Common myeloid progenitor, CD34-positive (primary cell): ENCODE measurements around the gene TRIM36.

ENCODE experiments used
- CTCF ChIA-PET: fragments of 350-600 bp; sonication (Branson Sonifier 250); formaldehyde crosslinking; loops from one replicate; lab custom pipeline; 2021; ENCODE audit warnings: antibody characterized with exemption; lab: Charles Lee
- POLR2A ChIA-PET: fragments of 350-600 bp; sonication (Branson Sonifier 250); formaldehyde crosslinking; loops from one replicate; lab custom pipeline; 2021; ENCODE audit warnings: antibody characterized with exemption; lab: Charles Lee
- DNase-seq, 3 donors: peaks; one replicate each; pipeline versions ENCODE4 v3.0.0 to v3.0.0-alpha.2; 2013
- H3K27ac ChIP-seq, 2 experiments: 1 replicate in 1 of 2; 2 replicates in 1 of 2; pipeline ENCODE4 v1.7.0; 2013; ENCODE audit warnings: inconsistent platforms in 2 of 2, low read length in 2 of 2, mild to moderate bottlenecking in 2 of 2, low read depth in 1 of 2, moderate library complexity in 1 of 2; ENCODE audit not compliant: severe bottlenecking in 2 of 2, insufficient read depth in 1 of 2, poor library complexity in 1 of 2
- H3K27me3 ChIP-seq, 5 experiments: replicated peaks in 2 of 5; 1 replicate in 3 of 5; 2 replicates in 2 of 5; pipeline versions ENCODE4 v1.6.1 to v1.7.0; 2013; ENCODE audit warnings: low read length in 4 of 5, mild to moderate bottlenecking in 2 of 5, moderate library complexity in 2 of 5, inconsistent platforms in 1 of 5; ENCODE audit not compliant: insufficient read depth in 5 of 5, control insufficient read depth in 4 of 5
- H3K36me3 ChIP-seq, 4 experiments: 1 replicate in 2 of 4; 2 replicates in 2 of 4; pipeline versions ENCODE4 v1.6.1 to v1.7.0; 2013; ENCODE audit warnings: low read length in 3 of 4, control low read depth in 1 of 4, mild to moderate bottlenecking in 1 of 4; ENCODE audit not compliant: control insufficient read depth in 4 of 4, insufficient read depth in 4 of 4
- H3K4me1 ChIP-seq, 4 experiments: 1 replicate in 3 of 4; 2 replicates in 1 of 4; pipeline versions ENCODE4 v1.6.1 to v1.7.1; 2013; ENCODE audit warnings: low read length in 3 of 4, mild to moderate bottlenecking in 3 of 4, control low read depth in 1 of 4, inconsistent platforms in 1 of 4, moderate library complexity in 1 of 4; ENCODE audit not compliant: control insufficient read depth in 4 of 4, insufficient read depth in 4 of 4; ENCODE audit errors: control extremely low read depth in 1 of 4
- H3K4me3 ChIP-seq, 7 experiments: 1 replicate in 4 of 7; 2 replicates in 3 of 7; pipeline versions ENCODE4 v1.5.1 to v1.7.0; 2013; ENCODE audit warnings: mild to moderate bottlenecking in 7 of 7, low read length in 6 of 7, moderate library complexity in 6 of 7, inconsistent platforms in 2 of 7, low read depth in 2 of 7, control low read depth in 1 of 7; ENCODE audit not compliant: insufficient read depth in 4 of 7, control insufficient read depth in 1 of 7; ENCODE audit errors: extremely low read depth in 1 of 7
- H3K9me3 ChIP-seq, 5 experiments: 1 replicate in 4 of 5; 2 replicates in 1 of 5; pipeline versions ENCODE4 v1.6.1 to v1.7.1; 2013; ENCODE audit warnings: low read length in 4 of 5, mild to moderate bottlenecking in 2 of 5, inconsistent platforms in 1 of 5, low read depth in 1 of 5, moderate library complexity in 1 of 5; ENCODE audit not compliant: control insufficient read depth in 4 of 5, insufficient read depth in 2 of 5; ENCODE audit errors: control extremely low read depth in 1 of 5
- WGBS: methylation state at CpG from one replicate; pipeline ENCODE4 v1.1.5; 2013; ENCODE audit not compliant: insufficient coverage; 5-methylcytosine and 5-hydroxymethylcytosine counted together

TRIM36 gene

GRCh38 chr5:115147052-115147451 is 22.7 kb downstream of the TRIM36 start:
- H3K27ac ChIP-seq = no peak overlapping the region
- 100% methylated on average over 1 of the region's 5 CpGs for WGBS
- ChIA-PET POLR2A (no interaction called here), CTCF (no interaction called here)
- no peaks in the 10 kb centered on the region for H3K36me3 ChIP-seq
- peaks cover 0 to 7% (median 2%) of the 10 kb centered on the region in 5 experiments for H3K9me3 ChIP-seq
- no peak overlapping the region for H3K4me3 ChIP-seq
- DNase-seq = no peak
- peaks cover 0 to 3% (median 0%) of the 10 kb centered on the region in 5 experiments for H3K27me3 ChIP-seq
- H3K4me1 ChIP-seq = no peaks in the 10 kb centered on the region

GRCh38 chr5:115136294-115136693 is 33.4 kb downstream of the TRIM36 start:
- DNase-seq = no peak
- ChIA-PET POLR2A (no interaction called here), CTCF (no interaction called here)
- H3K36me3 ChIP-seq = no peaks in the 10 kb centered on the region
- H3K4me1 ChIP-seq = peaks cover 0 to 10% (median 0%) of the 10 kb centered on the region in 4 experiments
- H3K27ac ChIP-seq = no peak overlapping the region
- no CpG with 5 or more reads among the region's 2 CpGs for whole genome bisulfite sequencing
- H3K9me3 ChIP-seq = no peaks in the 10 kb centered on the region
- H3K27me3 ChIP-seq = peaks cover 0 to 4% (median 0%) of the 10 kb centered on the region in 5 experiments
- no peak overlapping the region for H3K4me3 ChIP-seq

GRCh38 chr5:115132465-115132864 is 37.2 kb downstream of the TRIM36 start:
- Histone ChIP-seq H3K27ac (no peak overlapping the region), H3K27me3 (peaks cover 0 to 4% (median 0%) of the 10 kb centered on the region in 5 experiments), H3K4me3 (no peak overlapping the region), H3K36me3 (no peaks in the 10 kb centered on the region), H3K9me3 (no peaks in the 10 kb centered on the region), H3K4me1 (peaks cover 0 to 10% (median 0%) of the 10 kb centered on the region in 4 experiments)
- DNase-seq = no peak
- POLR2A ChIA-PET = no interaction called here
- CTCF ChIA-PET = interaction anchor here (1.8 kb wide), 1 partner anchor 21 kb away, joined by 5 read pairs; no protein-coding TSS in a partner anchor
- WGBS = 0% methylated on average over 2 of the region's 2 CpGs

- Histone ChIP-seq H3K9me3 (no peaks in the 10 kb centered on the region), H3K4me3 (no peak overlapping the region), H3K27ac (no peak overlapping the region), H3K27me3 (no peaks in the 10 kb centered on the region), H3K4me1 (no peaks in the 10 kb centered on the region), H3K36me3 (no peaks in the 10 kb centered on the region)
- ChIA-PET CTCF (no interaction called here), POLR2A (no interaction called here)
- WGBS = 90% methylated on average over 4 of the region's 5 CpGs
- no peak for DNase-seq
Observed at GRCh38 chr5:115126303-115126702, 43.4 kb downstream of the TRIM36 start.

- no peaks in the 10 kb centered on the region for H3K36me3 ChIP-seq
- POLR2A ChIA-PET = interaction anchor here (0.6 kb wide), 1 partner anchor 82 kb away, joined by 4 read pairs; no protein-coding TSS in a partner anchor
- no CpG with 5 or more reads among the region's 1 CpG for WGBS
- no peak for DNase-seq
- H3K27ac ChIP-seq = no peak overlapping the region
- no peaks in the 10 kb centered on the region for H3K9me3 ChIP-seq
- H3K27me3 ChIP-seq = no peaks in the 10 kb centered on the region
- H3K4me1 ChIP-seq = no peaks in the 10 kb centered on the region
- H3K4me3 ChIP-seq = no peak overlapping the region
- CTCF ChIA-PET = interaction anchor here (1.2 to 1.7 kb wide), 2 partner anchors 13 to 27 kb away, joined by 3 to 4 read pairs; no protein-coding TSS in a partner anchor
Observed at GRCh38 chr5:115124741-115125140, 45.0 kb downstream of the TRIM36 start.

- no peaks in the 10 kb centered on the region for H3K4me1 ChIP-seq
- POLR2A ChIA-PET = no interaction called here
- H3K27me3 ChIP-seq = peaks cover 0 to 7% (median 0%) of the 10 kb centered on the region in 5 experiments
- H3K4me3 ChIP-seq = no peak overlapping the region
- H3K9me3 ChIP-seq = peaks cover 0 to 3% (median 0%) of the 10 kb centered on the region in 5 experiments
- CTCF ChIA-PET = no interaction called here
- H3K27ac ChIP-seq = no peak overlapping the region
- H3K36me3 ChIP-seq = no peaks in the 10 kb centered on the region
- no peak for DNase-seq
Observed at GRCh38 chr5:115116001-115116400, 53.7 kb downstream of the TRIM36 start.

- H3K4me1 ChIP-seq = no peaks in the 10 kb centered on the region
- 82% methylated on average over 5 of the region's 5 CpGs for WGBS
- no peaks in the 10 kb centered on the region for H3K36me3 ChIP-seq
- CTCF ChIA-PET = interaction anchor here (1.4 kb wide), 1 partner anchor 12 kb away, joined by 9 read pairs; no protein-coding TSS in a partner anchor
- H3K4me3 ChIP-seq = no peak overlapping the region
- POLR2A ChIA-PET = no interaction called here
- no peak for DNase-seq
- H3K27me3 ChIP-seq = peaks cover 0 to 32% (median 5%) of the 10 kb centered on the region in 5 experiments
- no peak overlapping the region for H3K27ac ChIP-seq
- H3K9me3 ChIP-seq = no peaks in the 10 kb centered on the region
Observed at GRCh38 chr5:115109840-115110239, 59.9 kb downstream of the TRIM36 start.
